ENCODE data around the gene KCNE2. TPM values are rescaled to one million over a fixed set of nuclear protein-coding genes. Genes with fewer than 3 reads are reported as not detected.

The KCNE2 gene
- total RNA-seq, 4 donors from 2014 or later: not detected

Other genes with a start within 250 kb of the KCNE2 start
- gene SMIM11, start 11.5 kb downstream of the KCNE2 start, total RNA-seq: 1 to 10 TPM in 3 of 4 donors, under 1 TPM in 1; 0.34 to 7.7 (median 4.7) TPM
- gene SMIM34, start 59.9 kb downstream of the KCNE2 start, total RNA-seq: under 1 TPM in 1 of 4 donors, not detected in 3; 0.59 TPM
- gene KCNE1, start 148.2 kb downstream of the KCNE2 start, total RNA-seq: 1 to 10 TPM in 1 of 4 donors, under 1 TPM in 3; 0.13 to 1.4 (median 0.64) TPM

Data from lower leg skin (tissue), 4 donors.